ENCODE results near the gene AUTS2.

Gene AUTS2

DNA sequence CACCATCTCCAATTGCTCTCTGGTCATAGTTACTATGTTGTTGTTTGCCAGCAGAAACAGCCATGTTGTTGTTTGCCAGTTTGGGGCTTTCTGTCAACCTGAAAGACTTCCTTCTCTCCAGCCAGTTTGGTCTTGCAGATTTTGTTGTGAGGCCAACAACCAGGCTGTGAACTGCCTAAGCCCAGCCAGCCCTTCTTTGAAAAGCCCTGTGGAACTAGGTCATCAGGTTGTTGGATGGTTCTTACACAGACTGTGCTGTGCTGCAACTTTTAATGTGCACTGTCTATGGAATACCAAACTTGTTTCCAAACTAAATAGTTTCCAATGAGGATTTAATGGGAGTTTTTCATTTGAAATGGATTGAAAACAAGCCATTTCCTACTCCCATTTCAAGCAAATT is 940.9 kb downstream of the AUTS2 start:
- DNase-seq (ENCODE audit: low read depth in 2 of 2) = no peak

DNA sequence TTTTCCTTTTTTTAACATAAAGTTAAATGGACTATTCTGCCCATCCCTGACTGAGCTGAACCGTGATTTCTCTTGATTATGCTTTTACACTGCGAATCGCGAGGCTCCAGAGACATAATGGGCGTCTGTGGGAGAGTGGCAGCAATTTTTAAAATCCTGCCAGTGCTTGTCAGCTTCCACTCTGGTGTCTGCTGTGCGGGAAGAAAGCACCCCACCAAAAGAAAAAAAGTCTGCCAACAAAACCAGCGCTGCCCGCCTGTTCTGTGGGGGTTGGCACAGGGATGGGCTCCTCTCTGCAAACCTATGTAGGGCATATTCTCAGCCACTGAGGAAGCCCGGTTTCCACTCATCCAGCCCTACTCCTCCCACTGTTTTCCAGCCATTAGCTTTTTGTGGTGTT is 941.3 kb downstream of the AUTS2 start:
- DNase-seq (ENCODE audit: low read depth in 2 of 2) = no peak

GRCh38 chr7:70540641-70541040 is 942.4 kb downstream of the AUTS2 start:
- no peak for DNase-seq (ENCODE audit: low read depth in 2 of 2)

DNA sequence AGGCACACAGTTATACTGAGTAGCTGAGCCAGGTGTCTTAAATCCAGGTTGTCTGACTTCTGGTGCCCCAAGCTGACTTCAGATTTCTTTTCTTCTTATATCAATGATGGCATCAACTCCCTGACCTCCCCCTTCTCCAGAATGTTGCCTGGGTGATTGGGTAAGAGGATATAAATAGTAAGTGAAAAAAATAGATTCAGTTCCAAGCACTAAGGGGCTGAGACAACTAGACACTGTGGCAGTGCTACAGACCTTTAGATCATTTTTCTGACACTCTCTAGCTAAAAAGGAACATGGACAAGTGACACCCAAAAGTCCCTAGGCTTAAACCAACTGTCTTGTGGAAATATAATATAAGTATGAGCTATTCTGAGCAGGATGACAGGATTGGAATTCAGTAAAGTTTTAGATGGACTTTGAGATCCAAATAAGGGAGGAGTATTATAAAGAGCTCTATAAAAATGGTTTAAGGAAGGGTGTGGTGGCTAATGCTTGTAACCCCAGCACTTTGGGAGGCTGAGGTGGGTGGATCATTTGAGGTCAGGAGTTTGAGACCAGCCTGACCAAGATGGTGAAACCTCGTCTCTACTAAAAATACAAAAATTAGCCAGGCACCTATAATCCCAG is 944.6 kb downstream of the AUTS2 start:
- no peak for DNase-seq (ENCODE audit: low read depth in 2 of 2)

- DNase-seq (ENCODE audit: low read depth in 2 of 2) = no peak
Measured at GRCh38 chr7:70544016-70544415, 945.7 kb downstream of the AUTS2 start.

GRCh38 chr7:70545214-70545613 is 946.9 kb downstream of the AUTS2 start:
- no peak for DNase-seq (ENCODE audit: low read depth in 2 of 2)

GRCh38 chr7:70552141-70552540 is 953.9 kb downstream of the AUTS2 start:
- no peak for DNase-seq (ENCODE audit: low read depth in 2 of 2)

DNA sequence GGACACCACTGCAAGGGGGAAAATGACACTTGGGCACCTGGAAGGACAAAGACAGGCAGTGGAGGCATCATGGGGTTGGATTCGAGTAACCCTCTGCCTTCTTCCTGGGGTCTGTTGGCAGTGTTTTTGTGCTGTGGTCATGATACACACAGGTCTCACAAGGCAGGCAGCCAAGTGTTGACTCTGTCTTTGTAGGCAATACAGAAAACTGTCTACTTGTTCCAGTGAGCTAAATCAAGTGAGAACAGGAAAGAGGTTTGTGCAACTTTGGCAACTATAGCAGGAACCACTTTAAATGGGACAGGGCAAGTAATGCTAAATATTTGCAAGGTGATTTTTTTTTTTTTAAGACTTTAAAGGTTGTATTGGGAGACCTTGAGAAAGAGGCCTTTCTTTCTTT is 955.1 kb downstream of the AUTS2 start:
- DNase-seq (ENCODE audit: low read depth in 2 of 2) = no peak

DNA sequence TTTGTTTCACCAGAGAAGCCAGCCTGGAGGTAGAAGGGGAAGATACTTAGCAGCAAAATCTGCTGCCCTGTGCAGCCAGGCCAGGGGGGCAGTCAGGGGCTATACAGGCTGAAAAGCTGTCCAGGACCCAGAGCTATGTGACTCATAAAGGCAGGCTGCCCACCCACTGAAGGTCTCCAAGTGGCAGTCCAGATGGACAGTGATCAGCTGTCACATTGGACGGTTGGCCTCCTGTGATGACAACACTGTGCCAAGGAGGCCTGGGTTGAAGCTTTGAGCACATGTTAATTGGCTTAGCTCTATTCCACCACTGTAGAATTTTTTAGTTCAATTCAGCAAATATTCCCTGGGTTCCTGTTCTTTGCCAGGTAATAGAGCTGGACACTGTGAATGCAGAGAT is 956.4 kb downstream of the AUTS2 start:
- DNase-seq (ENCODE audit: low read depth in 2 of 2) = no peak

DNA sequence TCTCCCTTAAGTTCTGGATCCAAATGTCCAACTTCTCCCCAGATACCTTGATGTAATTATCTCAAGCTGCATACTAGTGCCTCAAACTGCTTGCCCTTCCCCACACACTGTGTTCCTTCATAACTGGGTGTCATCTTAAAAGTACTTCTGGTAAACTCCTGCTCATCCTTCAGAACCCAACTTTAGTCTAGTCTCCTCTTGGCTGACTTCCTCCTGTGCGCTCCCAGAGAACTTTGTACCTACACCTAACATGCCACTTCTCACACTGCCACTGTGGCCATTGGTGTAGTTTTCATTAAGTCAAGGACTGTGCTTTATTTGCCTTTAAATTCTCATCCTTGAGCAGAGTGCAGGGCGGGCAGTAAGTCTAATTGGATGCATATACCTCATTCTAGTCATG is 958.5 kb downstream of the AUTS2 start:
- no peak for DNase-seq (ENCODE audit: low read depth in 2 of 2)

- DNase-seq (ENCODE audit: low read depth in 2 of 2) = no peak
Measured at GRCh38 chr7:70557338-70557737, 959.1 kb downstream of the AUTS2 start.

DNA sequence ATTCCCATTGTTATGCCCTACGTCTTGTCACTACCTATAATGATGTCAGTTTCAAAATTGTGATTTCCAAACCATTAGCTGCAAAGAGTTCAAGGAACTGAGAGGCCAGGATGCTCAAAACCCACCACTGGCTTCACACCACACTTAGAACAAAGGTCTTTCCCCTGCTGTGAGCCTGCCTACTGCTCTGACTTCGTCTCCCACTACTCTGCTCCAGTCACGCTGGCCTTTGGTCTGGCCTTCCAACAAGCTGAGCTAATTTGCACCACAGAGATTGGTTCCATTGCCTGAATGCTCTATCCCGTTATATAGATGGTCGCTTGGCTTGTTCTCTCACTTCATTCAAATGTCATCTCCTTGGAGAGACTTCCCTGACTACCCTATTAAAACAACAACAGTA is 961.5 kb downstream of the AUTS2 start:
- no peak for DNase-seq (ENCODE audit: low read depth in 2 of 2)

- no peak for DNase-seq (ENCODE audit: low read depth in 2 of 2)
Measured at GRCh38 chr7:70563960-70564359, 965.7 kb downstream of the AUTS2 start.

DNA sequence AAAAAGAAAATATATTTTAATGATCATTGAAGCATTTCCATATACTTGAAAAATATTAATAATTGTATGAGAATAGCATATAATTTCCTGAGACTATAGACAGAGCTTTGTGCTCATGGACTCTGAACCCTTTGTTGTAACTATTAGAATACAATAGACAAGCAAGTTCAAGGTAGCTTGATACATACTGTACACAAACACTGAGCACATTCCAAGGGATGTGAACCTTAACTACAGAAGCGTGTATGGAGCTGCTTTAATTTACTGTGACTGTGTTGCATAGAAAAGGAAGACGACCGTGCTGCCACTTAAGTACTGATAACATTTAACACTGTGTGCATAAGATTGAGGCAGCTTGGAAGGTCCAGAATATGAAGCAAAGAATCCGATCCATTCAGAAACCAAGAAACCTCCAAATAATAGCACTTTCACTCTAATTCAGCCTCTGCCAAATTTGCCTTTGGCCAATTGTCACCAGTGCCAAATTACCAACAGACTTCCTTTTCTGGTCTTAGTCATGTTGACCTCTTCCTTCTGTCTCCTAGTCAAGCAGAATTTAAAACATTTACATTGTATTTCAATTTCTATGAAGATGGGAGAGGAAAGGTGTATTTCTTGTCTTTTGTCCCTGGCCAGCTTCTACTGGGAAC is 967.6 kb downstream of the AUTS2 start:
- no peak for DNase-seq (ENCODE audit: low read depth in 2 of 2)

- DNase-seq (ENCODE audit: low read depth in 2 of 2) = no peak
Measured at GRCh38 chr7:70566671-70567070, 968.4 kb downstream of the AUTS2 start.

GRCh38 chr7:70568674-70569334 is 970.5 kb downstream of the AUTS2 start:
- no peak for DNase-seq (ENCODE audit: low read depth in 2 of 2)

DNA sequence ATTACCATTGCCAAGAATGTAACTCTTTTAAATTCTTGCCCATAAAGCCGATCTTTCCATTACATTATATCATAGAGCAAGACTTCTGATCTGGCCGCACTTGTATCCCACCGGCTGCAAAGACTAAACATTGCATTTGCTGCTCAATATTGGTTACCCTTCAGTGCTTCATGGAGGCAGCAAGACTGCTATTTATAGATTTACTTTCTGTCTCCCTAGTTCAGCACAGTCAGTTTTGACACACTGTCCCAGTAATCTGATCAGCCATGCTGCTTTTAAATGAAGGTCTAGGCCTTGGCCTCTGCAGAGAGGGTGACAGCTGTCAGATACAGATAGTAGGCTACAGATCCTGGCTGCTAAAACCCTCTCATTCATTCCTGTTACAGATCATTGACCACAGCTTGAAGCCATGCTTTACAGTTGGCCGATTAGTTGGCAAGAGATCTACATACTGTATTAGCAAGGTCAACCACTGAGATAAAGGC is 971.1 kb downstream of the AUTS2 start:
- DNase-seq (ENCODE audit: low read depth in 2 of 2) = no peak

GRCh38 chr7:70570029-70570428 is 971.8 kb downstream of the AUTS2 start:
- DNase-seq (ENCODE audit: low read depth in 2 of 2) = no peak

DNA sequence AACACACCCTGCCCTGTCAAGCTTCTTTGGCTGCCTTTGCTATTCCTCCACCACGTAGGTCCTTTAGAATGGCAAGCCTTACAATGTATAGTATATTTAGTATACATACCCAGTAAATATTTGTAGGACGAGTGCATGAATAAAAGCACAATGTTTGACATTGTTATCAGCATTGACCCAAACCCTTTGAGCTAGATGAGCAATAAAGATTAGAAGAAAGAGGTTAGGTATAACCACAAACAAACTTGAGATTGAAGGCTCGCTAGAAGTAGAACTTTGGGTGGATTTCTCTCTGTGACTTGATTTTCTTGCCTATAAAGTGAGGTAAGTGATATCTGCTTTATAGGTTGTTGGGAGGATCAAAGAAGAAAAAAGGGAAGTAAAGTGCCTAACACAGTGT is 972.7 kb downstream of the AUTS2 start:
- DNase-seq (ENCODE audit: low read depth in 2 of 2) = no peak

- no peak for DNase-seq (ENCODE audit: low read depth in 2 of 2)
Measured at GRCh38 chr7:70571403-70571934, 973.2 kb downstream of the AUTS2 start.

GRCh38 chr7:70571961-70572360 is 973.7 kb downstream of the AUTS2 start:
- no peak for DNase-seq (ENCODE audit: low read depth in 2 of 2)

- DNase-seq (ENCODE audit: low read depth in 2 of 2) = no peak
Measured at GRCh38 chr7:70572571-70572970, 974.3 kb downstream of the AUTS2 start.

GRCh38 chr7:70573071-70573661 is 974.9 kb downstream of the AUTS2 start:
- DNase-seq (ENCODE audit: low read depth in 2 of 2) = no peak
